HUES6 (cell line): Measurements from ENCODE around the gene COL28A1.

ENCODE experiments used
- H3K27ac ChIP-seq: 2 replicates; pipeline ENCODE4 v1.7.0; 2013; ENCODE audit warnings: low read depth, mild to moderate bottlenecking, low read length, inconsistent platforms
- H3K27me3 ChIP-seq: 2 replicates; pipeline ENCODE4 v1.6.1; 2013; ENCODE audit warnings: low read length; ENCODE audit not compliant: control insufficient read depth, insufficient read depth
- H3K36me3 ChIP-seq: 2 replicates; pipeline ENCODE4 v1.6.1; 2013; ENCODE audit warnings: low read length; ENCODE audit not compliant: control insufficient read depth, insufficient read depth
- H3K4me1 ChIP-seq: 2 replicates; pipeline ENCODE4 v1.6.1; 2013; ENCODE audit warnings: low read length; ENCODE audit not compliant: control insufficient read depth, insufficient read depth
- H3K4me3 ChIP-seq: 2 replicates; pipeline ENCODE4 v1.5.1; 2013; ENCODE audit warnings: low read depth, low read length
- H3K9ac ChIP-seq: one replicate; pipeline ENCODE4 v1.6.1; 2013; ENCODE audit warnings: mild to moderate bottlenecking, low read length
- H3K9me3 ChIP-seq: 2 replicates; pipeline ENCODE4 v1.6.1; 2013; ENCODE audit warnings: low read depth, low read length; ENCODE audit not compliant: control insufficient read depth, insufficient read depth

COL28A1 gene

DNA sequence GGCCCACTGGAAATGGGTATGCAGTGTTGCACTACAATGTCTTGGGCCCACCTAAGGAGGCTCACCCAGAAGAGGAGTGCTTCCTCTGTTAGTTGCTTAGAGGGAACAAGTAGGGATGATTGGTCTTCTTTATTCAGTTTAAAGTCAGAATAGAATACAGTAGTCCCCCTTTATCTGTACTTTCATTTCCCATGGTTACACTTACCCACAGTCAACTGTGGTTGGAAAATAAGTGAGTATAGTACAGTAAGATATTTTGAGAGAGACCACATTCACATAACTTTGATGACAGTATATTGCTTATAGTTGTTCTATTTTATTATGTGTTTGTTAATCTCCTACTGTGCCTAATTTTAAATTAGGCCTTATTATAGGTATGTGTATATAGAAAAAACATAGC is 151.4 kb downstream of the COL28A1 start:
- no peak overlapping the region for H3K4me3 ChIP-seq
- no peaks in the 10 kb centered on the region for H3K9me3 ChIP-seq
- H3K36me3 ChIP-seq: no peaks in the 10 kb centered on the region

DNA sequence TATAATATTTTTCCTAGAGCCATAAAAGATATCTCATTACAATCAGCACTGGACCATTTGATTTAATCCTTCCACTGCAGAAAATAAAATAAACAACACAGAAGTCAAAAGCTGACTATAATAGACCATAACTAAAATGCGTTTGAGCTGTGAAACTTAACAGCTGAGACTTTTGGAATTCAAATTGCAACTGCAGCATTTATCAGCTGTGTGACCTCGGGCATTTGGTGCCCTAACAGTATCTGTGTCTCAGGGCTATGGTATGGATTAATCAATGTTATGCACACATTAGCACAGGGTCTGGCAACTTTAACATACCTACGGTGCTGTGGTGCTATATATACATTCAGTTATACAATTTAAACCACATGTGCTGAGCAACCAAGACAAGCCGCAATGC is 160.1 kb downstream of the COL28A1 start:
- H3K4me1 ChIP-seq: no peaks in the 10 kb centered on the region
- no peaks in the 10 kb centered on the region for H3K27me3 ChIP-seq
- no peaks in the 10 kb centered on the region for H3K9me3 ChIP-seq
- H3K9ac ChIP-seq: no peak overlapping the region
- no peak overlapping the region for H3K27ac ChIP-seq
- H3K36me3 ChIP-seq: no peaks in the 10 kb centered on the region
- H3K4me3 ChIP-seq: no peak overlapping the region

More for the DNA sequence above, 151.4 kb downstream of the COL28A1 start:
- Histone ChIP-seq H3K4me1 (no peaks in the 10 kb centered on the region), H3K9ac (no peak overlapping the region), H3K27ac (no peak overlapping the region), H3K27me3 (no peaks in the 10 kb centered on the region)

DNA sequence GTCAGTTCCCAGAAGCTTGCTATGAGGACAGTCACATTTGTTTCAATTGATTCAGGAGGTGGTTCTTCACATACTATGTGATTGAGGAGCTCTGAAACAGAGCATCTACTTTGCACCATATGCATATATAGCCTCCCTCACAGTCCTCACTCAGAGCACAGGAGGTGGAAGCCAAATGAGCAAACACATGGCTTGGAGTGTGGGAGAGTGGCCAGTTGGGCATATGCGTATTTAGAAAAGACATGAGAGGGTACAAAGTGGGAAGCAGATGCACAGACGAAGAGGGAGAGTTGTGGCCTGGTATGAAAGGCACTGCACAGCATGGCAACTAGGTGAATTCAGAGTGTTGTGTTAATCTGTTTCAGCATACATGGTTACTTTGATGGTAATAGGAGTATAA is 165.6 kb downstream of the COL28A1 start:
- H3K4me1 ChIP-seq: no peaks in the 10 kb centered on the region
- no peaks in the 10 kb centered on the region for H3K36me3 ChIP-seq
- H3K9ac ChIP-seq: no peak overlapping the region
- H3K27ac ChIP-seq: no peak overlapping the region
- H3K9me3 ChIP-seq: no peaks in the 10 kb centered on the region
- no peak overlapping the region for H3K4me3 ChIP-seq
- H3K27me3 ChIP-seq: no peaks in the 10 kb centered on the region

DNA sequence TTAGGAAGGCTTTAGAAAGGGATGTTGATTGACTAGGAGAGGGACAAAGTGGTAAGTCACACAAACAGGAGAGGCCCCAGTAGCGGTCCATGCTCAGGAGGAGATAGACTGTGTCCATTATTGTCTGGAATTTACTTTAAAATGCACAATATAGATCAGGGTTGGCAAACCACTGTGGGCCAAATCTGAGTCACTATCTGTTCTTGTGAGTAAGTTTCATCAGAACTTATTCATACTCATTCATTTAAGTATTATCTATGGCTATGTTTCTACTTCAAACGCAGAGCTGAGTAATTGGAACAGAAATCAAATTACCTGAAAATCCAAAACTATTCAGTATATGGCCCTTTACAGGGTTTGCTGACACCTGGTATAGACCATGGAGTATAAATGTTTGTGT is 166.5 kb downstream of the COL28A1 start:
- H3K4me3 ChIP-seq: no peak overlapping the region
- no peaks in the 10 kb centered on the region for H3K36me3 ChIP-seq
- H3K27ac ChIP-seq: no peak overlapping the region
- H3K4me1 ChIP-seq: no peaks in the 10 kb centered on the region
- no peaks in the 10 kb centered on the region; the same call in 1 of the 2 replicates for H3K9me3 ChIP-seq
- no peak overlapping the region for H3K9ac ChIP-seq
- no peaks in the 10 kb centered on the region for H3K27me3 ChIP-seq

DNA sequence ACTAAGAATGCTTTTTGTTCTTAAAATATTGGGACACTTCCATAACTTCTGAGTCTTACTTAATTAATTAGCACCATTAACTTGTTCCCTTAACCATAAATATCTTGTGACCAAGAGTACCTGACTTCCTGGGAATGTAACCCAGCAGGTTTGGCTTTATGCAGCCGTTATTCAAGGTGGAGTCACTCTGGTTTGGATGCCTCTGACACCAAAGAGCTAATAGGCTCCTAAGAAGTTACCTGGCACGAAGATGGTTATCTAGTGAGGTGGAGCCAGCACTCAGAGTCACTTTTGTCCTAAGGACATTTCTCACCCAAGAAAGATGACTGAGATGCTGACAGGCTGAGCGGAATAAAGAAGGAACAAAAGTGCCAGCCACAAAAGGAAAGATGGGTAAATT is 181.0 kb downstream of the COL28A1 start:
- H3K27ac ChIP-seq: no peak overlapping the region
- H3K9ac ChIP-seq: no peak overlapping the region
- peaks cover 23% of the 10 kb centered on the region for H3K4me1 ChIP-seq
- no peak overlapping the region for H3K4me3 ChIP-seq
- H3K27me3 ChIP-seq: no peaks in the 10 kb centered on the region
- peaks cover 10% of the 10 kb centered on the region for H3K9me3 ChIP-seq
- no peaks in the 10 kb centered on the region for H3K36me3 ChIP-seq

DNA sequence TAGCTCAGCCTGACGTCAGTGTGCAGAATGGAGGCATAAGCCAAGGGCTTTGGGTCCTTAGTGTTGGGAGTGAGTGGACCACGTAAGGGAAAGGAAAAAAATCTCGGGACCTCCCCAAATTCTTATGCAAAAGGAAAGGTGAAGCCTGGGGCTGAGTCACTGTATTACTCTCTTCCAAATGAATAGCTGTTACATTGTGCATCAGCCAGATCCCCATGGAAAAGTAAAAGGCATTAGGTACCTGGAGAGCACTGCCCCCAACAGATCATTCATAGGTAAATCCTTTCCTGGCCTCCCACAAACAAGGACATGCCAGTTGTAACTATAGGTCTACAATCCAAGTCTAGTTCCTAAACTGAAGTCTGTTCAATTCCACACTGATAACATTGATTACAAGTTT is 182.8 kb downstream of the COL28A1 start:
- H3K4me1 ChIP-seq: peaks cover 23% of the 10 kb centered on the region
- H3K9ac ChIP-seq: no peak overlapping the region
- H3K9me3 ChIP-seq: peaks cover 14% of the 10 kb centered on the region
- H3K27ac ChIP-seq: peak overlapping the region; percentile 67
- H3K36me3 ChIP-seq: no peaks in the 10 kb centered on the region
- no peaks in the 10 kb centered on the region for H3K27me3 ChIP-seq
- H3K4me3 ChIP-seq: no peak overlapping the region; the same call in 1 of the 2 replicates

DNA sequence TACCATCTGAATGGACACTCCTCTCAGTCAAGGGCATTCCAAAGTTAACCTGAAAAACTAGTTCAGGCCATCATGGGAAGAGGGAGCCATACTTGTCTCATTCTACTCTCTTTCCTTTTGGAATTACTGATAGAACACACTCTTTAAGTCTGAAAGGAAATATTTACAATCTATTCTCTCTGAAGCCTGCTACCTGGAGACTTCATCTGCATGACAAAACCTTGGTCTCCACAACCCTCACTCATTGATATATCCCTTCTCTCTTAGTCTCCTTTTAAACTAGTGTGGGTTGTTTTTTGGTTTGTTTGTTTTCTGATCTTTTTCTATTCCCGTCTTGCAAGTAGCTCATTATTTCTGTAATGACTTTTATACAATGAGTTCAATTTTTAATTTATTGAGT is 183.8 kb downstream of the COL28A1 start:
- Histone ChIP-seq H3K27ac (peak overlapping the region; percentile 67), H3K9me3 (peaks cover 14% of the 10 kb centered on the region), H3K9ac (no peak overlapping the region), H3K4me1 (peaks cover 32% of the 10 kb centered on the region), H3K4me3 (no peak overlapping the region), H3K36me3 (no peaks in the 10 kb centered on the region), H3K27me3 (no peaks in the 10 kb centered on the region)

DNA sequence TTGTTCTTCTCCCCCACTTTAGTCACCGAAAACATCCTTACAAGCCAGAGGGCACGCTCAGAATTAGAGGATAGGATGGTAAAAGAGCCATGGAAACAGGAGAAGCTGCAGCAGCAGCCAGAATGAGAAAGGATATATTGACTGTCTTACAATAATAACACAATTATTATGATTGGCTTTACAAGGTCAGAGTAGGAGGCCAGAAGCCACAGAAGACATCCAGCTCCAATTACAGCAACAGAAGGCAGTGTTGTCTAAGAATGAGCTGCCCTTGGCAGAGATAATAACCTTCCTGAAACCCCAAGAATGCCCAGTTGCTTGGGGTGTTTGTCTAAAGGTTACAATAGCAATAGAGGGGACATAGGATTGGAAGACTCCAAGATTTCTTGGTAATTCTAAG is 184.5 kb downstream of the COL28A1 start:
- peaks cover 14% of the 10 kb centered on the region for H3K9me3 ChIP-seq
- peaks cover 36% of the 10 kb centered on the region for H3K4me1 ChIP-seq
- H3K4me3 ChIP-seq: peak overlapping the region; percentile 9; the same call in 1 of the 2 replicates
- H3K36me3 ChIP-seq: no peaks in the 10 kb centered on the region
- H3K27ac ChIP-seq: peak overlapping the region; percentile 44
- no peaks in the 10 kb centered on the region for H3K27me3 ChIP-seq
- H3K9ac ChIP-seq: no peak overlapping the region

DNA sequence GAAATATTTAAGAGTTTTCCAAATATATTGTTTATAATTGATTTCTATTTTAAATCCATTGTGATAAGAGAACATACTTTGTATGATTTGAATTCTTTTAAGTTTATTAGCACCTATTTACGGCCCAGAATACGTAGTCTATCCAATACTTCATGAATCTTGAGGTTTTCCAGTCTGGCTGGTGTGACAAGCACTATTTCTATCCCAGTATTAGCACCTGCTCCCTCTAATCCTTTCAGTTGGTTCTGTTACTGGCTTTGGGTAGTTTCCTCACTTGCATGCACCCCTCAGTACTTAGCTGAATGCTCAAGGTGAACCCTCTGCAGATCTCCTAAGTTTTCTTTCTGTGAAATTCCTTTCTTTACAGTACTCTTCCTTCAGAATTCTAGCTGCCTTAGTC is 186.5 kb downstream of the COL28A1 start:
- peaks cover 35% of the 10 kb centered on the region for H3K4me1 ChIP-seq
- no peaks in the 10 kb centered on the region for H3K36me3 ChIP-seq
- peaks cover 14% of the 10 kb centered on the region for H3K9me3 ChIP-seq
- no peak overlapping the region for H3K4me3 ChIP-seq
- no peak overlapping the region for H3K9ac ChIP-seq
- no peaks in the 10 kb centered on the region for H3K27me3 ChIP-seq
- no peak overlapping the region for H3K27ac ChIP-seq

DNA sequence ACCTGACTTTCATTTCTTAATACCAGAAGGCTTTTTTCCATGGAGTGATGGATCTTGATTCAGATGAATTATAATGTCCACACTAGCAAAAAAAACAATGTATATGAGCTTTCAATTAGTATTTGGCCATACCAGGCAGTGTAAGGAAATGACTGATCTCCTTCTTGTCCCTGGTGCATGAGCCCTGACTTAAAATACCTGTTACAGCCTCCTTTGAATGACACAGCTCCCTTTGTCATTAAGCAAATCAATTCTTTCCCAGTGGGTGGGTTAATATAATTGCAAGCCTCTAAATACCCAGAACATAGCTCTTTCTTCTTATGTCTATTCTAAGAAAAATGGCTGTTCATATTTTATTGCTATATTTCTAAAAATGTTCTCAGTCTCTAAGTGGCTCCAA is 188.6 kb downstream of the COL28A1 start:
- Histone ChIP-seq H3K4me1 (peaks cover 21% of the 10 kb centered on the region), H3K9me3 (peaks cover 14% of the 10 kb centered on the region), H3K4me3 (no peak overlapping the region), H3K9ac (no peak overlapping the region), H3K27me3 (no peaks in the 10 kb centered on the region), H3K27ac (0 out of 2 replicates have a peak overlapping the region, but pooled peaks have one; percentile 15), H3K36me3 (no peaks in the 10 kb centered on the region)

DNA sequence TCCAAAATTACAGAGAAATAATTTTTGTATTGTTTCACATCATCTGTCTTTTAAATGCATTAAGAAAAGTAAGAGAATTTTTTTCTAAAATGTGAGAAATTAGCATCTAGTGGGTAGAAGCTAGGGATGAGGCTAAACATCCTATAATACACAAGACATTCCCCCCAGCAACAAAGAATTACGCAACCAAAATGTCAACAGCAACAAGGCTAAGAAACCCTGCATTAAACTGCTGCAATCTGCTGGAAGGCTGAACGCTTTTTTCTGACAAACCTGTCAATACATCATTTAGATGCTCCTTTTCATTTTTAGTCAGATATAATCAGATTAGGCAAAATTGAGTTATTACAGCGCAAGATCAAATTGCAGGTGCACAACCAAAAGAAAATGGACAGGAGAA is 191.1 kb downstream of the COL28A1 start:
- Histone ChIP-seq H3K4me1 (peaks cover 20% of the 10 kb centered on the region), H3K9ac (no peak overlapping the region), H3K9me3 (peaks cover 4% of the 10 kb centered on the region; the same call in 1 of the 2 replicates), H3K27me3 (no peaks in the 10 kb centered on the region), H3K27ac (no peak overlapping the region), H3K36me3 (no peaks in the 10 kb centered on the region), H3K4me3 (no peak overlapping the region)

DNA sequence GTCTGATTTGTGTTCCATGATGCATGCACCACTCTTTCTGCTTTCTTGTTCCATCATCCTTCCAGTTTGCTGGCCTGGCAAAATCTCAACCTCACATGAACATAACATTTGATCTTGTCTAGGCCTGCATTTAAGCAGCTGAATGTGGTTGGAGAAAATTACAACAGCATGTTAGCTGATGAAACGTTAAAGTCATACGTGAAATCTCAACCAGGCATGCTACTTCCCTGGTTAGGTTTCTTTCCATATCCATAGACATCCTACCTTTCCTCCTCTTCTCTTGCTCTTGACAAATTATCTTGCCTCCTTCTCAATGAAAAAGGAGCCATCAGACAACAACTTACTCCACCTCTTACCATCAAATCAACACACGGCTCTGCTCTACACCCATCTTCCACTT is 199.8 kb downstream of the COL28A1 start:
- no peak overlapping the region for H3K4me3 ChIP-seq
- no peaks in the 10 kb centered on the region for H3K4me1 ChIP-seq
- no peaks in the 10 kb centered on the region for H3K36me3 ChIP-seq
- no peak overlapping the region for H3K27ac ChIP-seq
- H3K9me3 ChIP-seq: no peaks in the 10 kb centered on the region
- no peaks in the 10 kb centered on the region for H3K27me3 ChIP-seq
- H3K9ac ChIP-seq: no peak overlapping the region
